Activated naive CD4-positive, alpha-beta T cell treated with anti-CD3 and anti-CD28 coated beads, Interleukin-2, amount 50 U/mL, for 24 hours (primary cell): ENCODE measurements around the gene IKBKE.
A peak's percentile ranks its signal among the peaks of the same experiment; 100 is the strongest.

ENCODE experiments used
- H3K27ac Mint-ChIP-seq: one replicate; pipeline ENCODE4 v1.8.0; 2021; ENCODE audit warnings: mild to moderate bottlenecking, mixed read lengths
- H3K27me3 Mint-ChIP-seq: one replicate; pipeline ENCODE4 v1.8.0; 2021; ENCODE audit warnings: mixed read lengths
- H3K36me3 Mint-ChIP-seq: one replicate; pipeline ENCODE4 v1.8.0; 2021; ENCODE audit warnings: mixed read lengths
- H3K4me1 Mint-ChIP-seq: one replicate; pipeline ENCODE4 v1.8.0; 2021; ENCODE audit warnings: mixed read lengths
- H3K4me3 Mint-ChIP-seq: one replicate; pipeline ENCODE4 v1.8.0; 2021; ENCODE audit warnings: mild to moderate bottlenecking, mixed read lengths
- H3K9me3 Mint-ChIP-seq: one replicate; pipeline ENCODE4 v1.8.0; 2021; ENCODE audit warnings: mixed read lengths

Gene IKBKE

DNA sequence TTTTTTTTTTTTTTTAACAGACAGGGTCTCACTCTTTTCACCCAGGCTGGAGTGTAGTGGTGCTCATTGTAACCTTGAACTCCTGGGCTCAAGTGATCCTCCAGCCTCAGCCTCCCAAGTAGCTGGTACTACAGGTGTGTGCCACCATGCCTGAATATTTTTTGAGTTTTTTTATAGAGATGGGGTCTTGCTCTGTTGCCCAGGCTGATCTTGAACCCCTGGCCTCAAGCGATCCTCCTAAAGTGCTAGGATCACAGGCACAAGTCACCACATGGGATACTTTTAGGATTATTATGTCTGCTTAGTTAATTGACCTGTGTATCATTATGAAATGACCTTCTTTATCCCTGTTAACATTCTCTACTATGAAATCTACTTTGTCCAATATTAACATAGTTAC lies 75.1 kb downstream of the IKBKE start:
- no peaks in the 10 kb centered on the region for H3K36me3 Mint-ChIP-seq
- H3K9me3 Mint-ChIP-seq = no peaks in the 10 kb centered on the region
- peaks cover 27% of the 10 kb centered on the region for H3K4me1 Mint-ChIP-seq
- peak overlapping the region; percentile 38 for H3K27ac Mint-ChIP-seq
- no peak overlapping the region for H3K4me3 Mint-ChIP-seq
- no peaks in the 10 kb centered on the region for H3K27me3 Mint-ChIP-seq
